NCI-H345 (cell line): ENCODE results near the gene OR4S1.
"Not testable (repeated sequence)": the region's sequence is repeated elsewhere in the genome, so short reads cannot be mapped to it uniquely, and the experiment has no call there.

Experiments used
- DNase-seq: peaks from one replicate; lab custom pipeline; 2025; lab: John Stamatoyannopoulos, UW

The OR4S1 gene

GRCh38 chr11:48305923-48306322, at the start of gene OR4S1:
Gene OR4S1, plus strand, starts transcription at chr11:48306223. Its CDS starts 0 bp downstream, at chr11:48306223.
- DNase-seq: no peak

GRCh38 chr11:48261600-48261999, 44.4 kb upstream of the OR4S1 start:
- DNase-seq: no peak

GRCh38 chr11:48263423-48263911, 42.6 kb upstream of the OR4S1 start, which contains the start of gene OR4X1:
Gene OR4X1, plus strand, starts transcription at chr11:48263861. Its CDS starts 0 bp downstream, at chr11:48263861.
- no peak for DNase-seq

GRCh38 chr11:48270621-48271020, 35.4 kb upstream of the OR4S1 start:
- DNase-seq: no peak

- DNase-seq: no peak
Measured at GRCh38 chr11:48272606-48273005, 33.4 kb upstream of the OR4S1 start.

GRCh38 chr11:48307760-48308386, 1.9 kb downstream of the OR4S1 start:
- peak; percentile 55 for DNase-seq

GRCh38 chr11:48313590-48313989, 7.6 kb downstream of the OR4S1 start:
- DNase-seq: not testable (repeated sequence)

GRCh38 chr11:48319813-48320212, 13.8 kb downstream of the OR4S1 start:
- DNase-seq: not testable (repeated sequence)

GRCh38 chr11:48324620-48325019, 18.6 kb downstream of the OR4S1 start, which contains the start of gene OR4C3:
Gene OR4C3, plus strand, starts transcription at chr11:48324920. Its CDS starts 102 bp downstream, at chr11:48325022.
- not testable (repeated sequence) for DNase-seq

GRCh38 chr11:48341466-48341865, 35.4 kb downstream of the OR4S1 start:
- no peak for DNase-seq

- not testable (repeated sequence) for DNase-seq
Measured at GRCh38 chr11:48342505-48342904, 36.5 kb downstream of the OR4S1 start.

- not testable (repeated sequence) for DNase-seq
Measured at GRCh38 chr11:48346286-48346685, 40.3 kb downstream of the OR4S1 start.

GRCh38 chr11:48354013-48354412, 48.0 kb downstream of the OR4S1 start:
- DNase-seq: no peak

- no peak for DNase-seq
Measured at GRCh38 chr11:48354677-48355076, 48.7 kb downstream of the OR4S1 start.
